GM12892 (cell line): ENCODE data around the gene LAMB1.
"Not testable (repeated sequence)": the region's sequence is repeated elsewhere in the genome, so short reads cannot be mapped to it uniquely, and the experiment has no call there.

Experiments
- DNase-seq: peaks from one replicate; pipeline ENCODE4 v3.0.0; 2011; ENCODE audit not compliant: insufficient read length
- FAIRE-seq: peaks from 2 replicates; lab custom pipeline; 2011; peaks lifted over from hg19 to GRCh38; lab: Jason Lieb, UNC
- POLR2A ChIP-seq: IDR thresholded peaks from 2 replicates; pipeline ENCODE4 v1.6.1; 2011; ENCODE audit warnings: low read depth, low read length, control low read depth
- POLR2AphosphoS5 ChIP-seq: IDR thresholded peaks from 2 replicates; pipeline ENCODE4 v1.6.1; 2011; ENCODE audit warnings: low read depth, low read length, control low read depth
- TAF1 ChIP-seq: IDR thresholded peaks from 2 replicates; pipeline ENCODE4 v1.6.1; 2011; ENCODE audit warnings: low read depth, mild to moderate bottlenecking, control low read depth, low read length, borderline replicate concordance

LAMB1 gene

DNA sequence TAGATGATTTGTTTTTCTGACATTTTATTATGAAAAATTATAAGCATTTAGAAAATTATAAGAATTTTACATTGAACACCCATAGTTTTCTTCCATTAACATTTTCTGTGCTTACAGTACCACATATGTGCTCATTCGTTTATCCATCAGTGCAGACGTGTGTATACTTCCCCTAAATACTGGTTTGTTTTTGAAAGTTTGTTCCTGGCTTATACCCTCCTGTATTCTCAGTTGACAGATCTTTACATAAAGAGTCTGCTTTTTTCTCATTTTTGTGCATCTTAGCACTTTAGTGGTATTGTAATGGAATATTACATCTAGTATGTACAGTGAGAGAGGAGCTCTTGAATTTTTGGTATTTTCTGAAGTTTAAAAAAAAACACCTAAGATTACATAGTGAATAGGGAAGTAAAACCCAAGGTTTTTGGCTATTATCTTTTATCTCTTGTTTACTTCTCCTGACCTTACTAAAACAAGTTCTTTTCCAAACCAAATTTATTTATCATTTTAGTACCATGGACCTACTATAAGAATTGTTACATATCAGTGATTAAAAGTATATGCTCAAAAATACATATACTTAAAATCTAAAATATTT is 103.9 kb downstream of the LAMB1 start:
- FAIRE-seq = peak; percentile 5
- TF ChIP-seq POLR2AphosphoS5 = no peak
- no peak for TF ChIP-seq TAF1
- no peak for TF ChIP-seq POLR2A
- DNase-seq = no peak

DNA sequence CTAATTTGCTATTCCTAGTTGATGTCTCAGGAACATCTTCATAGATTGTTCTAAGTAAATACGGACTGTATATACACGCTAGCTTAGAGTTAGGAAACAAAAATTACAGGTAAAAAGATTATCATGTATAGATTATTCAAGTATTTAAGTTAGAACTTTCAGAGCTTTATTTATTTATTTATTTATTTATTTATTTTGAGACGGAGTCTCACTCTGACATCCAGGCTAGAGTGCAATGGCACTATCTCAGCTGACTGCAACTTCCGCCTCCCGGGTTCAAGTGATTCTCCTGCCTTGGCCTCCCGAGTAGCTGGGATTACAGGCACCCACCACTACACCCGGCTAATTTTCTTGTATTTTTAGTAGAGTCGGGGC is 110.6 kb downstream of the LAMB1 start:
- FAIRE-seq, DNase-seq: not testable (repeated sequence)

DNA sequence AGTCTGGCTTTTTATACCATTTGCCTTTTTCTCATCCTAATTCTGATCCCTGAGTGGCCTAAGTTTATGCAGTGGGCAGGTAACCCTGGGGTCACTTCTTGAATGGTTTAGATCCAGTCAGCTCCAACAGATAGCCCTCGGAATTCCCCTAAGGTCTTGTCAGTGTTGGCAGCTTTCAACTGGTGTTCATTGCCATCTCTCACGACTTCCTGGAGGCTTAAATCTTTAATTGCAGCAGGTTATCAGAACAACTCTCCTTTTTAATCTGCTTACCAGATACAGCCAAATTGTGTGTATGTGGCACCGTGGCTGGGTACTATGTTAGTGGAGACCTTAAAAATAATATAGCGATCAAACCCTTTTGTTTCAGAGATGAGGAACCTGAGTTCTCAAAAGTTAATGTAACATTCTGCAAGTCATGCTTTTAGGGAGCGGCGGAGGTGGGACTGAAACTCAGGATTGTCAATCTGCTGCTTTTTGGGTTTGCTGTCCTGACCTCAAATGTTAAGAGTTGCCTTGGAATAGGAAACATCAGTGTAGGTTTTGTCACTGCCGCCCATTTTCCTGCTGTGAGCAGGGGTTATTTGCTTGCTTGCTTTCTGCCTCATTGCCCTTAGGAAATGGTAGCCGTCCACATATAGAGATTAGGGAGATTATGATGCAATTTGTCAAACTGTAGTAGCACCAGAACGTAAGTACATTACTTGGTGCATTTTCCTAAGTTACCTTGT is 111.2 kb downstream of the LAMB1 start:
- peak; percentile 14 for FAIRE-seq

GRCh38 chr7:107890962-107891635 is 111.9 kb downstream of the LAMB1 start, which contains the start of gene DLD:
DLD (plus strand) TSS chr7:107891183; CDS start chr7:107891251, 68 bp downstream.
- FAIRE-seq = peak; percentile 97
- TF ChIP-seq POLR2AphosphoS5 (peak; percentile 83), POLR2A (peak; percentile 79), TAF1 (no peak)
- peak; percentile 88 for DNase-seq

More for the DNA sequence above, 111.2 kb downstream of the LAMB1 start:
- TF ChIP-seq POLR2AphosphoS5 (no peak), POLR2A (no peak), TAF1 (no peak)
- no peak for DNase-seq

DNA sequence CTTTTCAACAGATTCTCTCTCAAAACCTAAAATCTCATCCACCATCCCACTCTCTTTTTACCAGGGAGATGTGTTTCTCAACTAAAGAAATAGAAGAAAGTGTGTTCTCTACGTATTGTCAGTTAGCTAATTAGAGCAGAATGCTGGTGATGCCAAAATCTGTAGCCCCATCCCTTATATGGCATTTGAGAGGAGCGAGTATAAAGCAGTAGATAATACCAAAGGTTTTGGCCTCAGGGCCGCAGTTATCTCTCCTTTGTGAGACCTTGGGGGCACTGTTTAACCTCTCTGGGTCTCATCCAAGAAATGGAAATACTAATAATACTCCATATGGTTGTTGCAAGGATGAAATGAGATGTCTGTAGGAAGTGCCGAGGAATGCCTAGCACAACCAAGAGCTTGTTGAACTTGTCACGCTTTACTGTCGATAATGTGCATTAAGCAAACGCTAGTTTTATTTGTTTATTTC is 112.4 kb downstream of the LAMB1 start:
- FAIRE-seq = peak; percentile 5

DNA sequence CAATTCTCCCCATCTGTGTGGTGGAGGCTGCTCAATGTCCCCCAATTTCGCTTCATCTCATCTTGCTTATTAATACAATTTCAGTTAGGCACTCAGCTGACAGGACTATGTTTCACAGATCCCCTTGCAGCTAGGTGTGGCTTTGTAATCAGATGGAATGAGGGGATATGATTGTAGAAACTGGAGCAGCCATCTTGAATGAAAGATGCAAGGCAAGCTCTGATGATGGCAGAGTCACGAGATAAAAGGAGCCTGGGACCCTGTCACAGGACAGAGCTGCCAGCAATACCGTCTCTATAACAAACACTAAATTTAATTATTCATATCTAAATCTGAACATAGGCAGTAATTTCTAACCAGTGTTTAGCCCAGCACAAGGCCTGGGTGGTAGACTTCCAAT is 113.0 kb downstream of the LAMB1 start:
- FAIRE-seq = no peak
- TF ChIP-seq POLR2A (no peak), POLR2AphosphoS5 (no peak), TAF1 (no peak)
- no peak for DNase-seq

More for the DNA sequence above, 112.4 kb downstream of the LAMB1 start:
- no peak for DNase-seq
- TF ChIP-seq POLR2AphosphoS5 (no peak), TAF1 (no peak), POLR2A (no peak)

DNA sequence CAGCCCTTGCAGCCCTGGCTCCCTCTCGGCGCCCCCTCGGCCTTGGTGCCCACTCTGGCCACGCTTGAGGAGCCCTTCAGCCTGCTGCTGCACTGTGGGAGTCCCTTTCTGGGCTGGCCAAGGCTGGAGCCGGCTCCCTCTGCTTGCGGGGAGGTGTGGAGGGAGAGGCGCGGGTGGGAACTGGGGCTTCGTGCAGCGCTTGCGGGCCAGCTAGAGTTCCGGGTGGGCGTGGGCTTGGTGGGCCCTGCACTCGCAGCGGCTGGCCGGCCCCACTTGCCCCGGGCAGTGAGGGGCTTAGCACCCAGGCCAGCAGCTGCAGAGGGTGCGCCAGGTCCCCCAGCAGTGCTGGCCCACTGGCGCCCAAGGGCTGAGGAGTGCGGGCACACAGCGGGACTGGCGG is 115.1 kb downstream of the LAMB1 start:
- not testable (repeated sequence) for DNase-seq, FAIRE-seq

DNA sequence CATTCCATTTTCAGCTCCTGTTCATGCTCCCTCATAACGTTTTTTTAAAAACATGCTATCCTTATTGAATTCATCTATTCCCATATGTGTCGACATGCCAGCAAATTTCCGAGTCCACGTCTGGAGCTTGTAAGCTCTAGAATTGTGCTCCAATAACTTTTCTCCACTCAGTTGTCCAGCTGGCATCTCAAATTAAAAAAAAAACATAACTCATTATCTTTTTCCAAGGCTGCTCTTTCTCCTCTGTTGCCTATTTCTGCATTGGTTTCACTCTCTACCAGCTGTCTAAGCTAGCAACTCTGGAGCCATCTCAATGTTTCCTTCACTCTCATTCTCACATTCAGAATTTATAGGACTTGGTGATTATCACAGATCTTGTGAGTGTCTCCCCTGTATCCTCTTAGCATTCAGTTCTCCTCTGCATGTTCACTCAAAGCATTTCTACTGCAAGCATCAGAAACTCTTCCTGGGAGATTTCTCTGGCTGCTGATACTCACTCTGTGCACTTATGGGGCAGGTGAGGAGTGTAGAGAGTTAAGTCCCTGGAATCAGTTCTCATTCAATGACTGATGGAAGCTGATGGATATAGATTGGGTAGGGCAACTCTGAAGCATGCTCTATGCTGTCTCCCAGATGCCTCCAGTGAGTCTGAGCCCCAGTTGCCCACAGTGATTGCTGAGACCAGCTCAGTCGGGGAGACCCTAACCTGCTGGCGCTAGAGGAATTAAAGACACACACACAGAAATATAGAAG is 118.7 kb downstream of the LAMB1 start:
- DNase-seq = no peak
- TF ChIP-seq TAF1 = no peak
- no peak for TF ChIP-seq POLR2AphosphoS5
- no peak for TF ChIP-seq POLR2A
- FAIRE-seq = no peak

- TF ChIP-seq TAF1 = no peak
- no peak for TF ChIP-seq POLR2AphosphoS5
- no peak for TF ChIP-seq POLR2A
Observed at GRCh38 chr7:107882766-107883165, 120.2 kb downstream of the LAMB1 start.

DNA sequence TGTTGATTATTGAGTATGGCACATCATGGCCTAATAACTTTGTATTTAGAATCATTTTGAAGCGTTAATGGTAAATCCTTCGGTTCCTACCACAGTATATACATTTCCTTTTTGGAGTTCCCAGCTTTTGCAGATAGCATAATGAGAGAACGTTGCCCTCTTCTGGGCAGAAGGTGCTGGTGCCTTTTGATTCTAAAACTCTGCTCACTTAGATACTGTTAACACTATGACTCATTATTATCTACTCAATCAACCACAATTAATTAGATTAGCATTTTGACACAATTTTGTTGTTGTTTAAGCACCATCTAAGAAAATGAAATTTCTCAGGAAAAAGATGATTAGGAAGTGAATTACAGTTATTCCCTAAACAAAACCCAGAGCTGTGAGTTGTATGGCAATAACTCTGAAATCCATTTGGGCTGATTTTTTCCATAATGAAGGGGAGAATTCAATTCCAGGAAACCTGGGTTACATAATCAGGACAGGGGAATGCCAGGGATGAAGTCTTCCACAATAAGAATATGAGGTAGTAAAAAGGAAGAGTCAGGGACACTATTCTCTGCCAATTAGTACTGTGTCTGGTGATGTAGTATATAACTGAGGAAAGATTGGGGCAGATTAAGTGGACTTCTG is 123.4 kb downstream of the LAMB1 start:
- TF ChIP-seq POLR2A (no peak), TAF1 (no peak), POLR2AphosphoS5 (no peak)
- FAIRE-seq (peak; percentile 78), DNase-seq (no peak)

More at GRCh38 chr7:107882766-107883165, 120.2 kb downstream of the LAMB1 start:
- FAIRE-seq (no peak), DNase-seq (no peak)

DNA sequence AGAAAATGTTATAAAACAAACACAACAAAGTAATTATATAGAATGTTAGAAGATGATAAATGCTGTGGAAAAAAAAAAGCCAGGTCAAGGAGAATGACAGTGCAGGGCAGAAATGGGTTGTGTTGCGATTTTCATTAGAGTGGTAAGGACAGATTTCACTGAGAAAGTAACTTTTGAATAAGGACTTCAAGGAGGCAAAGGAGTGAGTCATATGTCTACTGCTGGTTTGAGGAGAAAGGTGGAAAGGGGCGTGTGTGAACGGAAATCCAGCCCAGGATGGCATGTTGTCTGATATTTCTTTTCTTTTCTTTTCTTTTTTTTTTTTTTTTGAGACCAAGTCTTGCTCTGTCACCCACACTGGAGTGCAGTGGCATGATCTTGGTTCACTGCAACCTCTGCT is 124.3 kb downstream of the LAMB1 start:
- TF ChIP-seq POLR2A (no peak), POLR2AphosphoS5 (no peak), TAF1 (no peak)
- no peak for FAIRE-seq
- no peak for DNase-seq
